Activated B cell treated with CpG ODN at 0.5 μM for 24 hours (primary cell): ENCODE measurements around the gene ANKMY1. TPM values are rescaled to one million over a fixed set of nuclear protein-coding genes. Genes with fewer than 3 reads are reported as not detected.

Experiments
- ATAC-seq: fragments of 200-7000 bp; cut with Tn5 transposase; one replicate; pipeline ENCODE4 v1.10.0; 2021; ENCODE audit warnings: low read depth, mild to moderate bottlenecking, moderate library complexity
- CTCF ChIA-PET: fragments of 350-600 bp; sonication (Branson Sonifier 250); formaldehyde crosslinking; loops from one replicate; lab custom pipeline; 2021; ENCODE audit warnings: antibody characterized with exemption; lab: Charles Lee
- POLR2A ChIA-PET: fragments of 350-600 bp; sonication (Branson Sonifier 250); formaldehyde crosslinking; loops from one replicate; lab custom pipeline; 2021; ENCODE audit warnings: antibody characterized with exemption; lab: Charles Lee
- DNase-seq: peaks from one replicate; pipeline ENCODE4 v3.0.0; 2022
- H3K27ac Mint-ChIP-seq: one replicate; pipeline ENCODE4 v1.8.0; 2020; ENCODE audit warnings: mixed read lengths
- H3K27me3 Mint-ChIP-seq: one replicate; pipeline ENCODE4 v1.8.0; 2021; ENCODE audit warnings: mixed read lengths
- H3K36me3 Mint-ChIP-seq: one replicate; pipeline ENCODE4 v1.8.0; 2021; ENCODE audit warnings: low read depth, mixed read lengths
- H3K4me1 Mint-ChIP-seq: one replicate; pipeline ENCODE4 v1.8.0; 2021; ENCODE audit warnings: mixed read lengths
- H3K4me3 Mint-ChIP-seq: one replicate; pipeline ENCODE4 v1.8.0; 2020; ENCODE audit warnings: mild to moderate bottlenecking, mixed read lengths
- H3K9me3 Mint-ChIP-seq: one replicate; pipeline ENCODE4 v1.8.0; 2020; ENCODE audit warnings: mixed read lengths
- CTCF ChIP-seq: fragments of 200-600 bp; IDR thresholded peaks from one replicate; pipeline ENCODE4 v1.8.0; 2022; ENCODE audit warnings: antibody characterized with exemption, mild to moderate bottlenecking
- intact Hi-C: fragments of 100-400 bp; cut with micrococcal nuclease; formaldehyde crosslinking; loops from one replicate; pipeline ENCODE4 v1.15.1; 2024
- total RNA-seq: library from RNA; stranded (reverse); gene quantifications from 2 replicates; pipeline ENCODE4 v1.2.3, GENCODE V29; 2022

The ANKMY1 gene
- total RNA-seq, 1 donor from 2014 or later: 40.4 TPM

- intact Hi-C loops: no loop called here
- ATAC-seq (no peak), DNase-seq (no peak)
- no peak overlapping the region for H3K27ac Mint-ChIP-seq
- ChIA-PET CTCF (no interaction called here), POLR2A (no interaction called here)
- H3K4me1 Mint-ChIP-seq: peaks cover 15% of the 10 kb centered on the region
- peaks cover 38% of the 10 kb centered on the region for H3K27me3 Mint-ChIP-seq
- H3K4me3 Mint-ChIP-seq: no peak overlapping the region
- no peaks in the 10 kb centered on the region for H3K9me3 Mint-ChIP-seq
- TF ChIP-seq CTCF: no peak
- no peaks in the 10 kb centered on the region for H3K36me3 Mint-ChIP-seq
These were observed 102.5 kb downstream of the ANKMY1 start for GRCh38 chr2:240455272-240455646.

GRCh38 chr2:240454106-240454901 is 103.5 kb downstream of the ANKMY1 start:
- peak overlapping the region; percentile 71 for H3K4me3 Mint-ChIP-seq
- no peak for ATAC-seq
- TF ChIP-seq CTCF: no peak
- intact Hi-C loops: no loop called here
- H3K27me3 Mint-ChIP-seq: peaks cover 47% of the 10 kb centered on the region
- CTCF ChIA-PET: no interaction called here
- POLR2A ChIA-PET: no interaction called here
- peaks cover 19% of the 10 kb centered on the region for H3K4me1 Mint-ChIP-seq
- H3K36me3 Mint-ChIP-seq: no peaks in the 10 kb centered on the region
- DNase-seq: no peak
- H3K27ac Mint-ChIP-seq: no peak overlapping the region
- H3K9me3 Mint-ChIP-seq: no peaks in the 10 kb centered on the region

GRCh38 chr2:240453461-240454105 is 104.2 kb downstream of the ANKMY1 start:
- ATAC-seq: no peak
- TF ChIP-seq CTCF: no peak
- no peaks in the 10 kb centered on the region for H3K9me3 Mint-ChIP-seq
- no peak for DNase-seq
- H3K4me3 Mint-ChIP-seq: peak overlapping the region; percentile 71
- H3K27me3 Mint-ChIP-seq: peaks cover 49% of the 10 kb centered on the region
- ChIA-PET POLR2A (no interaction called here), CTCF (no interaction called here)
- intact Hi-C loops: no loop called here
- H3K36me3 Mint-ChIP-seq: no peaks in the 10 kb centered on the region
- H3K4me1 Mint-ChIP-seq: peaks cover 19% of the 10 kb centered on the region
- H3K27ac Mint-ChIP-seq: no peak overlapping the region

- DNase-seq (no peak), ATAC-seq (peak; percentile 60)
- H3K4me1 Mint-ChIP-seq: peaks cover 19% of the 10 kb centered on the region
- intact Hi-C loops: no loop called here
- H3K9me3 Mint-ChIP-seq: no peaks in the 10 kb centered on the region
- peak overlapping the region; percentile 69 for H3K4me3 Mint-ChIP-seq
- TF ChIP-seq CTCF: no peak
- H3K27me3 Mint-ChIP-seq: peaks cover 52% of the 10 kb centered on the region
- ChIA-PET POLR2A (no interaction called here), CTCF (no interaction called here)
- H3K36me3 Mint-ChIP-seq: no peaks in the 10 kb centered on the region
- no peak overlapping the region for H3K27ac Mint-ChIP-seq
These were observed 105.1 kb downstream of the ANKMY1 start for GRCh38 chr2:240452462-240453256.
